NCI-H1417 (cell line): ENCODE results near the gene CACNA2D2.

Source experiments
- DNase-seq, 3 experiments: peaks; one replicate each; lab custom pipeline; 2025; lab: John Stamatoyannopoulos, UW

CACNA2D2 gene

DNA sequence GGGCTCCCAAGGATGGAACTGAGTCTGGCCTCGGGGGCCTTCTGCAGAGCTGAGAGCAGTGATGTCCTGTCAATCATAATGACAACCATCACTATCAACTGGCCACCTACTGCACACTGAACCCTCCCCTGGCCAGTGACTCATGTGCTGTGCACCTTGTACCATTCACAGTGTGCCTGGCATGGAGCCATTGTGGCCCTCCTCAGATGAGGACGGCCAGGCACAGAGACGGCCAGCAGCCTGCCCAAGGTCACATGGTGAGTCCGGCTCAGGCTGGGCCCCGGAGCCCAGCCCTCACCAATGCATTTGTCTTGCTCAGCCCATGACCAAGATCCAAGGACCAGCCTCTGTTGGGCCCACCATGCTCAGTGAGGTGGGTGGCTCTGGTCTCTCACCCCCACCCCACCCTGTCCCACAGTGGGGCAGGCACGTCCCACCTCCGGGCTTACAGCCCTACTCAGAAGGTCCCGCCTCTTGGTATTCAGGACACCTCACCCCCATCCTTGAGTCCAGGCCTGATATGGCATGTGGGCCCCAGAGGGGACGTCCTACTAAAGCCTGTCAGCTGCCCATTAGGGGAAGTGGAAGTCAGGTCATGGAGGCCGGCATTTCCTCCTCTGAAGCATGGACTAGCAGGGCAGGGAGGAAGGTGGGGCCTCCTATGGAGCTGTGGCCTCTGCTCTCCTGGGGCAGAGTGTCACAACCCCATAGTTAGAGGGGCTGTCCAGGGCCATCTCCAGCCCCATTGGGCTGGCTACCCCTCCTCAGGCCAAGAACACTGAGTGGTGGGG is 108.2 kb downstream of the CACNA2D2 start:
- no peak for DNase-seq

DNA sequence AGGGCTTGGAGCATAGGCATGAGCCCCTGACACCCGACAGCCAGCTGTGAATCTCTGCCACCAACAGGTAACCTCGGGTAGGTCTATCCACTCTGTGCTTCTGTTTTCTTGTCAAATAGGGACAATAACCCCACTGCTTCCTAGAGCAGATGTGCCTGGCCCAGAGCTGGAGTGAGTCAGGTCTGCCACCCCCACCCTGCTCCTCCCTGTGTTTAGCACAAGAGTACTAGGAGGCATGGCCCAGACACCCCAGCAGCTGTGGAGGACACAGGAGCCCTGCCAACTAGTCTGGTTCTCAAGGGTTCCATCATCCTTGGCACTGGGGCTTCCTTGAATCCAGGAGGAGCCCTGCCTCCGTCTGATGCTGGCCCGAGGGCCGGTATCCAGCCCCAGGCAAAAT is 110.4 kb downstream of the CACNA2D2 start:
- DNase-seq, result no peak

DNA sequence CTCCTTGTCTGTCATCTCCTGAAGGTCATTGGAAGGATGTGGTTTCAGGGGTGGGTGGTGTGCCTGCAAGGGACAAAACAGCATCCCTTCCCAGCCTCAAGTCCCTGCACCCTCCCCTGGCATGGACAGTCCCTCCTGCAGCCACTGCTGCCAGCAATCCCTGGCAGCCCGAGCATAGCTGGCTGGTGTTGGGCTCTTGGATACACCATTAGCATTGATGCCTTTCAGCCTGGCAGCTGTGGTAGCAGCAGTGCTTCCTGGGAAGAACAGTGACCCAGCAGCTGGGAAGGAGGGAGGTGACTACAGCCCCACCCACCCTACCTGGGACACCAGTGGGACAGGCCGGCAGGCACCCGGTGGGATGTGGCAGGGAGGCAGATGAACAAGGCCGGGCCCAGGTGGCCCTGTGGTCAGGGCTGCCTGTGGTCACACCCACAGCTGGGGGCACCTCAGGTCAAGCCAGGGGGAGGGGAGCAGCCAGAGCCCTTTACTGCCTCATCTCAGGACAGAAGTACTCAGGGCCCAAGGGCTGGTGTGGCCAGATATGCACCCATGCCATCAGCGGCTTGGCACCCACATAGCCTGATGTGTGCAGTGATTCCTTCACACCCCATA is 111.2 kb downstream of the CACNA2D2 start:
- DNase-seq, result no peak

DNA sequence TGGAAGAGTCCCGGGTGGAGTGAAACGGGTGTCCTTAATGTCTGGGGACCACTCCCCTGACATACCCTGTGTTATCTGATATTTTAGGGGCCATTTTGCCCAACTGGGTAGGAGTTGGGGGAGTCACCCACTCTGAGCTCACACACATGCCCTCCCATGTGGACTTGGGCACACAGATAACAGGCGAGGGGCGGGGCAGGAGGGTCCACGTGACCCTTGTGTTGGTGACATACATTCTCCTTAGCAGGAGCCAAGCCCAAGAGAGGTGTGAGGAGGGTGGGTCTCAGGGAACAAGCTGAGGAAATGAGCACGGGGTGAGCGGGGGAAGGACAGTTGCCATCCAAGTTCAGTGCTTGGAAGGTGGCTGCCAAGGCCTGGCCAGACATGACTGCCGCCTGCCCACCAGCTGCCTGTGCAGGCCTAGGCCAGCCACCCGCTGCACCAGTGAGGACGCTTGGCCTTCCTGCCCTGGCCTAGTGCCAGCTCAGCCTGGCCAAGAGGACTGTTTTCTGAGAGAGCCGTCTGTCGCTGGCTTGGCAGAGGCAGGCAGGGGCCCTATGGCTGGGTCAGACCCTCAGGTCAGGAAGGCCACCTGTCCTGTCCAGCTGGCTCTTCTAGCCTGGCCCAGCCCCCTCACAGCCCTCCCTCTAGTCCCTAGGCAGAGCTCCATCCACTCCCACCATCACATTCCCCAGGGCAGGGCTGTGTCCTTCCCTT is 112.8 kb downstream of the CACNA2D2 start:
- peak in 2 of 3 experiments; percentile 23 to 71 for DNase-seq

DNA sequence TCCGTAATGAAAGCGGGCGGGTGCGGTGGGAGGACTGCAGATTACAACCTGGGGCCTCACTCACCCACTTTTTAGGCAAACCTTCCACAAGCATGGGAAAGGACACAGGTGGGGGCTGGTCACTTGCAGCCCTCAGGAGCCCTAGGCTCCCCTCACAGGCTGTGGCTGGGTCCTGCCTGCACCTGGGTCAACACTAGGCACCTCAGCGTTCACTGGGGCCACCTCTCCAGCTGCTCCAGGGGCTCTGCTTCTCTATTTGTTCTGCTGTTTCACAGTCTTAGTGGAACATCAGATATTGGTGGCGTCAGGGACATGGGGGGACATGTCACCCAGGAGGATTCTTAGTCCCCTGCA is 114.0 kb downstream of the CACNA2D2 start:
- no peak for DNase-seq

DNA sequence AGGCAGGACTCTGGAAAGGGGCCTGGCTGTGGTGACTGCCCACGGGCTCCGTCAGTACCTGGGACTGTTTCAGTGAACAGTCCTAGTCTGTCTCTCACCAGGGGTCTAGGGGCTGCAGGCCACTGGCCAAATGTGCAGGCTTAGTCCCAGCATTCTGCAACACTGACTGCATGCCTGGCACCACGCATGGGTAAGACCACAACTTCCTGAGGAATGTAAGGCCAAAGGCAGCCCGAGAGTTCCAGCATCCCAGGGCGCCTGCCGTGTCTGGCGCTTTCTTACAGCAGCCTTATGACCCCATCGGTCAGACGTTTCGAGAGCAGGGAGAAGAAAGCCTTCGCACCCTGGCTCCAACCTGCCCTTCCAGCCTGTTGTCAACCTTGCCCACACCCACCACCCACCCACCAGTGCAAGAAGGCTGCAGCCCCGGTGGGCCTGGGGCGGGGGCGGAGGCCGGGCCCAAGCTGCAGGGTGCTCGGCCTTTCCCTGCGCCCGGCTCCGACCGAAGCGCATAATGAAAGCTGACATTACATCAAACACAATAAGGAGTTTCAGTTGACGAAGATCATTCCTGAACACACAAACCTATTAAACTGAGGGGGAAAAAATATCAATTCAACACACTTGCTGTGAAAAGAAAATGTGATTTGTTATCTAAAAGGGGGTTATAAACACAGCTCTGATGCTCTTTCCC is 114.6 kb downstream of the CACNA2D2 start:
- no peak for DNase-seq

DNA sequence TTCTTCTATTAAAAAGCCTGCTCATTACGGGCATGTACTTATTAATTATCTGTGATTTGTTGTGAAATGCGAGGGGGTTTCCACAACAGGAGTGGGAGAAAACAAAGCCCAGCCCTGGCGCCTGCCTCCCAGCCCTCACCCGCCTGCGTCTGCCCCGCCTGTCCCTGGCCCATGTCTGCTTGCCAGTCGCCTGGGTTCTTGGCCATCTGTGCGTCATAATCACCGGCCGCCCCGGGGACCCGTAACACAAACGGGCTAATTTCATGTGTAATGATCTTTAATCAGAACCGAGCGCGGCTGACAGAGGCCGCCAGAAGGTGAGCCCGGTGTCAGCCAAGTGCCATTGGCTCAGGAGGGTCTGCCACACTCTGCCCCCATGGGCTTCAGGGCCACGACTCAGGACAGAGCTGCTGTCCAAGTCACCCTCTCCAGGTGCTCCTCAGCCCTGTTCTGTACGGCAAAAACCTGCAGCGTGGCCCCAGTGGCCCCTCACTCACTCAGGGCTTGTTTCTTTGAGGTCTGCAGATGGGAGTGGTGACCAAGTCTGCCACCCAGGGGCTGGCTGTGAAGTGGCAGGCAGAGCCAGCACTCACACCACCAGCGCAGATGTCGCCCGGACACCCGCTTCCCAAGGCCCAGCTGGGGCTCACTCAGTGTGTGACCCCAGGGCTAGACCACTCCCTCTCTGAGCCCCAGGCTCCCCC is 115.3 kb downstream of the CACNA2D2 start:
- peak in 2 of 3 experiments; percentile 51 to 69 for DNase-seq

DNA sequence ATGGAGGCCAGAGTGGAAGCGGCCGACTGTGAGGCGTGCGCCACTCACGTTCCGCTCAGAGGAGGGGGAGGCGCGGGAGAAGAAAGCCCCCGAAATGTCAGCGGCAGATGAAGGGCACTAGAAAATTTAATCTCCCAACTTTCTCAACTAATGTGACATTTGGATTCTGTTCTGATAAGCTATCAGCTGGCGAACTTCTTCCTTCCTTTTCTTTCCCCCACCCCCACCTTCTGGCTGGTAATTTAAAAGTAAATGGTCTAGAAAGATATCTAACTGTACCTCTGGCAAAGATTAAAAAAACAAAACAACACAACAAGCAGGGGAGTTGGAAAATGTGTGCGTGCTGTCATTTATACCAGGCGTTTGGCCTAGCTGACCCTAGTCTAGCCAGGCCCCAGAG is 117.7 kb downstream of the CACNA2D2 start:
- no peak for DNase-seq

DNA sequence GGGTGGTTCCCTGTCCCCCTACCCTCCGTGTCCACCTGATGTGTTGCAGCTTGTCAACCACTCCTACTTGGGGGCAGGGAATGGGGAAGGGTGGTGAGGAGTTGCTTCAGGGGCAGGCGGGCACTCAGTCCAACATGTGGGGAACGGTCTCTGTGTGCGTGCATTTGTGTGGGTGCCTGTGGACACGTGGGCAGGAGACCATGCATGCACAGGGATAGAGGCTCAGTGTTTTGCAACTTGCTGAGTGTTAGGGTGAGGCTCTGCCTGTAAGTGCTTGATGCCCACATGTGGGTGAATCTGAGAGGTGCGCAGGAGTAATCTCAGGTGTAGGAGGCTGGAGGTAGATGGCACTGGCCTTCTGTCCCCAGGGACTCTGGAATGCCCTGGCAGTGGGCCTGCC is 119.7 kb downstream of the CACNA2D2 start:
- no peak for DNase-seq

DNA sequence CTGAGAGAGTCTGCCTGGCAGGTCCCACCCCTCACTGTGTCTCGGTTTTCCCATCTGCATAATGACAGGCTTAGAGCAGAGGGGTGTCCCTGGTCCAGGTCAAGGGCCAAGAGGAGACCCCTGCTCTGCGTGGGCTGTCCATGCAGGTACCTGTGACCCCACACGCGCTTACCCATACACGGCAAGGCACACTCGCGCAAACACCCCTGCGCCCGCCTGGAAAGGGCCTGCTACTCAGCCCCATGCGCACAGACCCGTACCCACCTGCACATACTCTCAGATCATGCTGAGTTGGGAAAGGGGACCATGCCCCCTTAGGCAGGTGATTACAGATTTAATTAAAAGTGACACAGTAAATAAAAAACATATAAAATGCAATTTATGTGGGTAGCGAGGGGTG is 120.7 kb downstream of the CACNA2D2 start:
- peak in 2 of 3 experiments; percentile 7 to 13 for DNase-seq

DNA sequence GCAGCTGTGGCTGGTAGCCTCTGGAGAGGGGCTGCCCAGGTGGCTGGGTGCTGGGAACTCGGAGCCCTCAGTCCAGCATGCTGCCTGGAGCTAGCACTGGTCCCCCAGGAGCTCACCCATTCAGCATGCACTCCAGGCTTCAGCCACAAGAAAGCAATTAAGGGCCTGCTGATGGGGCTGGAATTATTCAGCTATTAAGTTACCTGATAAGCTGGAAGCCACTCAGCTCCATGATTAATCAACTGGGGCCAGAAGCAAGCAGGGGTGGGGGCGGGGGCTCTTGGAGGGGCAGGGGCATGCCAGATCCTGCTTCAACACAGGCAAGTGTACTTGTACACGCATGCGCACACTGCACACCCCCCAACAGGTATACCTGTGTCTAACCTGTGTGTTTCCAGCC is 122.1 kb downstream of the CACNA2D2 start:
- peak; percentile 6 to 88 (median 62) for DNase-seq

DNA sequence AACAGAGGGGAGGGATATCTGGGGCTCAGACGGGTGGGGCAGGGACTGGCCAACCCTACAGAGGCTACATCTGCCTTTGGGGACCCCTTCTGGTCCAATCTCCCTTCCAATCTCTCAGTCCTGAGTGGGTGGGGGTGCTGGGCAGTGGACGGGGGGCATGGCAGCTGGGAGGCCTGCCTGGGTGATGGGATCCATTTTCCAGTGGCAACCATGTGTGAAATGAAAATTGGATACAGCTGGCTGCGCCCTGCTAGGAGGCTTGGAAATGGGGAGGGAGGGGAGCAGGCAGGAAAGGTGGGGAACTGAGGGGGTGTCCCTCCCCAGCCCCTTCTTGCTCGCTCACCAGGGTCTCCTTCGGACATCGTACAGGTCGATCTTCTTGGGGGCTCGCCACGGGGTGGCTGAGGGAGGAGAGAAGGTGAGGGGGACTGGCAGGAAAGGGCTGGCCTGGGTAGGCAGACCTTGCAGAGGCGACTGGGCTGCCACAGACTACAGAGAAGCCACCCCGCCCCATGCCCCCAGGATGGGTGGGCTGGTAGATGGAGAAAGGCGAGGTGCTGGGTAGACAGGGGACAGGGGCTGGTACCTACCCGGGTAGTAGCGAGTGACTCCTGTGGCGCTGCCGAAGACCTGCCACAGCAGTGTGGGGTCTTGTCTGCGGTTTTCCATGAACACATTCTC is 122.9 kb downstream of the CACNA2D2 start:
- no peak for DNase-seq

DNA sequence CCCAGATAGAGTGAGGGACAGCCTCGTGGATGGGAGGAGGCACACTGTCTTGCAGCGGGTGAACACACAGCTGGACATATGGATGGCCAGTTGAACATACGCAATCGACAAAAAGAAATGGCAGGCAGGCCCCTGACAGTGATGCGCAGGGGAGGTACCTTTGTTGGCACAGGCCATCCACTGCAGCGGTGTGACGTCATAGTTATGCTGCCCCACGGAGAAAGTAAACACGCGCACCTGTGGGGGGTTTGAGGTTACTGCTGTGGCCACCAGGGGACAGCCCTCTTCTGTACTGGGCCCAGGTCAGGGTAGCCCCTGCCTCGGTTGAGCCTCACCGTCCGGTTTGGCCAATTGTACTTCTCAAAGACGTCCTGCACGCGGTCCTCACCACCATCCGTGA is 124.7 kb downstream of the CACNA2D2 start:
- peak in 1 of 3 experiments; percentile 18 for DNase-seq

DNA sequence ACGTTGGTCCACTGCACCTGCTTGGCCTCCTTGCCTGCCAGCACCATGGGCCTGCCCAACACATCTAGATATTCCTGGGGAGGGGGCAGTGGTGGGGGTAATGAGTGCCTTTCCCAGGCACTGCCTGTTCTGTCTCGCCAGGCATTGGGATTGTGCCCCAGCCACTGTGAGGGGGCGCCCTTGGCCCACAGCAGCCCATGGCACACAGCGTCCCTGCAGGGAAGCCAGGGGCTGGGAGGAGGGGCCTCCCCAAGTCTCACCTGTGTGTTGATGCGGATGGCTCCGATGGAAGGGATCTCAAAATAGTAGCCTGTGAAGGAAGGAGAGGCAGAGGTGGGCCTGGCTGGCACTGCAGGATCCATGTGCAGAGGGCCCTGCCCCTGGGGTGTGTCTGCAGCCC is 125.4 kb downstream of the CACNA2D2 start:
- DNase-seq, result no peak

DNA sequence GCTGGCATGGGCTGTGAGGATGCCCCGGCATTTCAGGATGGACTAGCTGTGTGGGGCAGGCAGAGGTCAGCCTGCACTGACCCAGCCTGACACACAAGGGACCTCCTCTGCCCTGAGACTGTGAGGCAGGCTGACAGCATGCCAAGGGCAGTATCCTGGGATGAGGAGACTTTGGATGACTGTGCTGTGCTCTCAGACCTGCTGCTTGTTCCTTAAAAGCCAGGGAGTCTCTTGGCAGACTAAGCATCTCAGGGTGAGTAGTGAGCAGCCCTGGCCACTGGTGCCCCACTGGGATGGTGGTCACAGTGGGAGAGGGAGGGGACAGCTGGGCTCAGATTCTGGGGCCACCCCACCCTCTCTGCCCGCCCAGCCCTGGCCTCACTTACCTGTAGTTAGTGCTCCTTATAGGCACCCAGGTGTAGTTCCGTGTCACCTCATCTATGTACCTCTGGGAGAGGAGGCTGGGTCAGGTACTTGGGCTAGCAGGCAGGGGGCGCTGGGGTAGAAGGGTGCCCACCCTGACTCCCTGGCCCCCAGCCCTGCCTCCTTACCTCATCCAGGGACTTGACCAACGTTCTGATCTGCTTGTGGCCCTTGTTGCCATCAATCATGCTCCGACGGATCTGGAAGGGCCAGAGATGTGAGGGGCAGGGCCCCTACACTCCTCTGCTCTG is 128.0 kb downstream of the CACNA2D2 start:
- no peak for DNase-seq

DNA sequence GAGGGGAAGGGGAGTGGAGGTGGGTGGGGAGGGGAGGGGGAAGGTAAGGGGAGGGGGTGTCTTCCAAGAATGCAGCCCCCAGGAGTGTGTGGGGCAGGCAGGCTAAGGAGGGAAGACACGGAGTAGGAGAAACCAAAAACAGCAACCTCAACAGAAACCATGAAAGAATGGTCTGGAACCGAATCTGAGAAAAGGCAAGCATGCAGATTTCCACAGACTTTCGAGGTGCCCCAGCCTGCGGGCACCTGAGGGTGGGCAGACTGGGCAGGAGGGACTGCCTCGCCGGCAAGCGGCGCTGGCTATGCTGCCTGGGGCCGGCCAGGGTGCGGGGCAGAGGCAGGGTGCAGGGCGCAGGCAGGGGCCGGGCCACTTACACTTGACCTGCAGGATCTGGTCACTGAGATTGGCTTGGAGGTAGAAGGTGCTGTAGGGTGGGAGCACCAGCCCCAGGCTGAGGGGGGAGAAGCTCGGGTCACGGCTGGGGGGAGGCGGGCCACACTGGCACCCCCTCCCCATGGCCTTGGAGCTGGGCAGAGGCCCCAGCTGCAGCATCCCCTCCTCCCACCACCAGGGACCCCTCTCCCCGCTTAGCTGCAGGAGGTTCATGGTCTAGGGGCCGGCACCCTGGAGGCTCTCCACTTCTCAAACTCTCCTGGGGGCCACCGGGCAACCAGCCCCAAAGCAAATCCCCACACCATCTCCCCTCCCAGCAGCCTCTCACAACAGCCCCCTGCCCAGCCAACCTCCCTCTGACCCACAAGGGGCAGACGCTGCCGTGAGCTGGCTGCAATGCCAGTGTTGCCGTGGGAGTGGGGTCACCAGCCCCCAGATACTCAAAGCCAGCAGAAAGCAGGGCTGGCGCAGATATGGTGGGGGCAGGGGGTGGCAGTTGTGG is 128.8 kb downstream of the CACNA2D2 start:
- no peak for DNase-seq

DNA sequence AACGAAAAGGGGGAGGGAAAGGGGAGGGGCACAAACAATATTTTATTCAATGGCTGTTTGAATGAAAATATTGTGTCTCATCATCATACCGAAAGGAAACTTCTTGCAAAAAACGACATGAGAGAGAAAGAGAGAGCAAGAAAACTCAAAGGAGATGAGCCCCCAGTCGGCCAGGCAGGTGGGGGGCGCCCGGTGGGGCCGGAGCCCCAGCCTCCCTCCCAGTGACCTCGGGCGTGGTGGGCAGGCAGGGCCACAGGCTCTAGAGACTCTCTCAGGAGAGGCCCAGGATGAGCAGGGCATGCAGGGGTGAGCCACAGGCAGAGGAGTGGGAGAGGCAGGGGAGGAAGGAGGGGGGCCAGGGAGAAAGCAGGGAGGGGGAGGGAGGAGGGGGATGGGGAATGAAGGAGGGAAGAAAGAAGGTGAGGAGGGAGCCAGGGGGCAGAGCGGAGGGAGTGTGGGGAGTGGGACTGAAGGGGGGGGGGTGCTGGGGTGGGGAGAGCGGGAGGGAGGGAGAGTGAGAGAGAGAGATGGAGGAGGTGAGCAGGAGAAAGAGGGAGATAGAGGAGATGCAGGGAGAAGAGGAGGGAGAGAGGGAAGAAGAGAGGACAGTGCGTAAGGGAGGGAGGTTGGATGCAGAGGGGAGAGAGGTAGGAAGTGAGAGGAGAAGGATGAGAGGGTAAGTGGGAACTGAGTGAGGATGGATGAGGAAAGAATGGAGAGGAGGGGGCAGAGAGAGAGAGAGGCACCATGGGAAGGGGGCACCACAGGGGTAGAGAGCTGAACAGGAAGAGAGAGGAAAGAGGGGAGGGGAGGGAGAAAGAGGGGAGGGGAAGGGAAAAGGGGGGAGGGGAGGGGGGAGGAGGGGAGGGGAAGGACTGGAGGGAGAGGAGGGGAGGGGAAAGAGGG is 130.0 kb downstream of the CACNA2D2 start:
- DNase-seq, result peak in 1 of 3 experiments; percentile 11

DNA sequence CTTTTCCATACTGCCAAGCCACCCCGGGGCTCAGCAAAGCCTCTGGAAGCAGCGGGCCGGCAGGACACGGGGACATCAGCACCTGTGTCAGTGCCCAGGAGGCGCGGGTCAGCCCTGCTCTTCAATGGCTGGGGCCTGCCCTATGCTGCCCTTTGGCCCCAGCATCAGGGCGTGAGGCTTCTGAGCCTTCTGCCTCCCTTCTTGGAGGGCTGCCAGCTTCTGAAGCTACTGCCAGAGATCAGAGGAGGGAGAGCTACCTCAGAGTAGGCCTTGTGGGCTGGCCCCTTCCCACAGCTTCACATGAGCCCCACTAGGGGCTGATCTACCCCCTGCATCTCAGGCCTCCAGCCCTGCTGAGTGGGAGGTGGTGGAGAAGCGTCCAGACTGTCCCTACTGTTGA is 131.1 kb downstream of the CACNA2D2 start:
- DNase-seq, result peak in 1 of 3 experiments; percentile 33
